ENCODE results near the gene RAP1GAP2.

The RAP1GAP2 gene

GRCh38 chr17:2905696-2906501 lies 109.7 kb downstream of the RAP1GAP2 start:
- no peak overlapping the region for H3K27ac ChIP-seq (ENCODE audit: extremely low read depth, low read depth, low read length)
- POLR2A ChIA-PET, result no interaction called here
- no peak overlapping the region for H3K4me3 ChIP-seq (ENCODE audit: low read depth, low read length)
- H3K4me1 ChIP-seq (ENCODE audit: control insufficient read depth, insufficient read depth, low read length), result no peaks in the 10 kb centered on the region
- no peaks in the 10 kb centered on the region for H3K9me3 ChIP-seq (ENCODE audit: control insufficient read depth, insufficient read depth, low read depth, low read length)
- CTCF ChIA-PET, result interaction anchor here (1.0 to 1.4 kb wide), 2 partner anchors 32 to 80 kb away, joined by 3 read pairs; no protein-coding TSS in a partner anchor
- H3K36me3 ChIP-seq (ENCODE audit: control insufficient read depth in 2 of 2, insufficient read depth in 1 of 2, low read length in 2 of 2), result no peaks in the 10 kb centered on the region
- no peak for TF ChIP-seq ZNF544 (tag by site-specific recombination; IDR thresholded peaks at IDR 0.05)
- TF ChIP-seq ZNF366 (tag by site-specific recombination; conservative IDR thresholded peaks at IDR 0.05), result no peak
- no peak for TF ChIP-seq ZNF48 (tag by site-specific recombination; IDR thresholded peaks at IDR 0.05)
- TF ChIP-seq ZNF121 (tag by site-specific recombination; IDR thresholded peaks at IDR 0.05), result no peak
- no peak for TF ChIP-seq ZNF18 (tag by site-specific recombination; IDR thresholded peaks at IDR 0.05)
- no peak for TF ChIP-seq OVOL3 (tag by site-specific recombination; IDR thresholded peaks at IDR 0.05)
- no peak for TF ChIP-seq ZNF449 (tag by site-specific recombination; IDR thresholded peaks at IDR 0.05)

- Histone ChIP-seq H3K9me3 (ENCODE audit: control insufficient read depth, insufficient read depth, low read depth, low read length) (no peaks in the 10 kb centered on the region), H3K4me3 (ENCODE audit: low read depth, low read length) (no peak overlapping the region), H3K4me1 (ENCODE audit: control insufficient read depth, insufficient read depth, low read length) (no peaks in the 10 kb centered on the region), H3K36me3 (ENCODE audit: control insufficient read depth in 2 of 2, insufficient read depth in 1 of 2, low read length in 2 of 2) (no peaks in the 10 kb centered on the region), H3K27ac (ENCODE audit: extremely low read depth, low read depth, low read length) (no peak overlapping the region)
- no peak for TF ChIP-seq ZNF114 (tag by site-specific recombination; IDR thresholded peaks at IDR 0.05)
- TF ChIP-seq ZNF174 (tag by site-specific recombination; IDR thresholded peaks at IDR 0.05), result no peak
- TF ChIP-seq ZNF558 (tag by site-specific recombination; IDR thresholded peaks at IDR 0.05), result no peak
- no peak for TF ChIP-seq ZFP69B (tag by site-specific recombination; IDR thresholded peaks at IDR 0.05)
- no peak for TF ChIP-seq INSM2 (tag by site-specific recombination; IDR thresholded peaks at IDR 0.05)
- no peak for TF ChIP-seq ZBTB11 (tag by site-specific recombination; conservative IDR thresholded peaks at IDR 0.05; ENCODE audit: low read depth)
- TF ChIP-seq ZNF549 (tag by site-specific recombination; IDR thresholded peaks at IDR 0.05), result no peak
- no peak for TF ChIP-seq ZNF777 (tag by site-specific recombination; IDR thresholded peaks at IDR 0.05; ENCODE audit: borderline replicate concordance)
- no peak for TF ChIP-seq ZNF624 (tag by site-specific recombination; IDR thresholded peaks at IDR 0.05)
- no peak for TF ChIP-seq ZNF16 (tag by site-specific recombination; IDR thresholded peaks at IDR 0.05; ENCODE audit: low read depth)
- TF ChIP-seq ZNF510 (tag by site-specific recombination; IDR thresholded peaks at IDR 0.05; ENCODE audit: insufficient replicate concordance), result no peak
- no peak for TF ChIP-seq ZNF157 (tag by site-specific recombination; IDR thresholded peaks at IDR 0.05)
- TF ChIP-seq BCL11A (tag by site-specific recombination; IDR thresholded peaks at IDR 0.05; ENCODE audit: low read depth), result no peak
- TF ChIP-seq ZNF585B (tag by site-specific recombination; IDR thresholded peaks at IDR 0.05), result no peak
- TF ChIP-seq EGR2 (tag by site-specific recombination; IDR thresholded peaks at IDR 0.05; ENCODE audit: low read depth), result no peak
- TF ChIP-seq SALL2 (tag by site-specific recombination; IDR thresholded peaks at IDR 0.05; ENCODE audit: borderline replicate concordance), result no peak
- TF ChIP-seq ZNF692 (tag by site-specific recombination; IDR thresholded peaks at IDR 0.05), result no peak
- ChIA-PET CTCF (interaction anchor here (0.5 to 1.4 kb wide), 5 partner anchors 23 to 136 kb away, joined by 3 to 5 read pairs (median 3); no protein-coding TSS in a partner anchor), POLR2A (no interaction called here)
These were observed 110.7 kb downstream of the RAP1GAP2 start for GRCh38 chr17:2906901-2907300.
